ENCODE measurements around the gene SCGB3A2.
A peak's percentile ranks its signal among the peaks of the same experiment; 100 is the strongest.
"Not testable (repeated sequence)": the region's sequence is repeated elsewhere in the genome, so short reads cannot be mapped to it uniquely, and the experiment has no call there.

SCGB3A2 gene

GRCh38 chr5:147863454-147864158, 14.9 kb upstream of the SCGB3A2 start:
- no peak for DNase-seq

- peak in 1 of 3 experiments; percentile 12 for DNase-seq
Observed at GRCh38 chr5:147869112-147869511, 9.4 kb upstream of the SCGB3A2 start.

GRCh38 chr5:147869892-147870291, 8.6 kb upstream of the SCGB3A2 start:
- not testable (repeated sequence) for DNase-seq

- DNase-seq, result not testable (repeated sequence)
Observed at GRCh38 chr5:147871980-147872549, 6.4 kb upstream of the SCGB3A2 start.

GRCh38 chr5:147872744-147873435, 5.6 kb upstream of the SCGB3A2 start:
- not testable (repeated sequence) for DNase-seq

GRCh38 chr5:147874118-147874875, 4.2 kb upstream of the SCGB3A2 start:
- not testable (repeated sequence) for DNase-seq

- no peak for DNase-seq
Observed at GRCh38 chr5:147874910-147875367, 3.6 kb upstream of the SCGB3A2 start.

- no peak for DNase-seq
Observed at GRCh38 chr5:147876141-147876540, 2.4 kb upstream of the SCGB3A2 start.

GRCh38 chr5:147876626-147877025, 1.9 kb upstream of the SCGB3A2 start:
- DNase-seq, result no peak

- no peak for DNase-seq
Observed at GRCh38 chr5:147879784-147880183, 1.3 kb downstream of the SCGB3A2 start.

- no peak for DNase-seq
Observed at GRCh38 chr5:147880487-147880886, 2.0 kb downstream of the SCGB3A2 start.

GRCh38 chr5:147882586-147883313, 4.2 kb downstream of the SCGB3A2 start:
- DNase-seq, result no peak

GRCh38 chr5:147887026-147887627, 8.6 kb downstream of the SCGB3A2 start:
- peak; percentile 4 to 49 (median 13) for DNase-seq

GRCh38 chr5:147887930-147888329, 9.4 kb downstream of the SCGB3A2 start:
- DNase-seq, result no peak

- DNase-seq, result peak in 2 of 3 experiments; percentile 3 to 12
Observed at GRCh38 chr5:147892696-147893296, 14.3 kb downstream of the SCGB3A2 start.

GRCh38 chr5:147893820-147894219, 15.3 kb downstream of the SCGB3A2 start:
- DNase-seq, result no peak

GRCh38 chr5:147895864-147896263, 17.4 kb downstream of the SCGB3A2 start:
- no peak for DNase-seq

GRCh38 chr5:147898875-147899401, 20.4 kb downstream of the SCGB3A2 start:
- no peak for DNase-seq

- no peak for DNase-seq
Observed at GRCh38 chr5:147901599-147902039, 23.1 kb downstream of the SCGB3A2 start.

GRCh38 chr5:147902609-147903115, 24.2 kb downstream of the SCGB3A2 start:
- DNase-seq, result no peak

GRCh38 chr5:147904110-147904509, 25.6 kb downstream of the SCGB3A2 start:
- no peak for DNase-seq

Data from NCI-H1417 (cell line).